ENCODE results near the gene EIF2AK2. TPM values are rescaled to one million over a fixed set of nuclear protein-coding genes. Genes with fewer than 3 reads are reported as not detected.

EIF2AK2 gene
- total RNA-seq, 1 donor from 2014 or later: 15.2 TPM

- Histone ChIP-seq H3K27ac (no peak overlapping the region), H3K27me3 (no peaks in the 10 kb centered on the region), H3K9me3 (no peaks in the 10 kb centered on the region), H3K4me1 (peaks cover 44% of the 10 kb centered on the region), H3K36me3 (peaks cover 0 to 14% of the 10 kb centered on the region in 2 donors), H3K4me3 (no peak overlapping the region)
- intact Hi-C loops (cut with DNase I): no loop called here
- TF ChIP-seq, protein P1, sequence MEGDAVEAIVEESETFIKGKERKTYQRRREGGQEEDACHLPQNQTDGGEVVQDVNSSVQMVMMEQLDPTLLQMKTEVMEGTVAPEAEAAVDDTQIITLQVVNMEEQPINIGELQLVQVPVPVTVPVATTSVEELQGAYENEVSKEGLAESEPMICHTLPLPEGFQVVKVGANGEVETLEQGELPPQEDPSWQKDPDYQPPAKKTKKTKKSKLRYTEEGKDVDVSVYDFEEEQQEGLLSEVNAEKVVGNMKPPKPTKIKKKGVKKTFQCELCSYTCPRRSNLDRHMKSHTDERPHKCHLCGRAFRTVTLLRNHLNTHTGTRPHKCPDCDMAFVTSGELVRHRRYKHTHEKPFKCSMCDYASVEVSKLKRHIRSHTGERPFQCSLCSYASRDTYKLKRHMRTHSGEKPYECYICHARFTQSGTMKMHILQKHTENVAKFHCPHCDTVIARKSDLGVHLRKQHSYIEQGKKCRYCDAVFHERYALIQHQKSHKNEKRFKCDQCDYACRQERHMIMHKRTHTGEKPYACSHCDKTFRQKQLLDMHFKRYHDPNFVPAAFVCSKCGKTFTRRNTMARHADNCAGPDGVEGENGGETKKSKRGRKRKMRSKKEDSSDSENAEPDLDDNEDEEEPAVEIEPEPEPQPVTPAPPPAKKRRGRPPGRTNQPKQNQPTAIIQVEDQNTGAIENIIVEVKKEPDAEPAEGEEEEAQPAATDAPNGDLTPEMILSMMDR (IDR thresholded peaks at IDR 0.05): no peak
- TF ChIP-seq POLR2AphosphoS5 (IDR thresholded peaks at IDR 0.05; ENCODE audit: insufficient read depth in 1 of 2, low read depth in 1 of 2) (no peak), POLR2A (IDR thresholded peaks at IDR 0.05) (no peak)
- DNase-seq (ENCODE audit: extremely low spot score in 2 of 2): no peak
Measured at GRCh38 chr2:37080689-37081088, 76.1 kb downstream of the EIF2AK2 start.

DNA sequence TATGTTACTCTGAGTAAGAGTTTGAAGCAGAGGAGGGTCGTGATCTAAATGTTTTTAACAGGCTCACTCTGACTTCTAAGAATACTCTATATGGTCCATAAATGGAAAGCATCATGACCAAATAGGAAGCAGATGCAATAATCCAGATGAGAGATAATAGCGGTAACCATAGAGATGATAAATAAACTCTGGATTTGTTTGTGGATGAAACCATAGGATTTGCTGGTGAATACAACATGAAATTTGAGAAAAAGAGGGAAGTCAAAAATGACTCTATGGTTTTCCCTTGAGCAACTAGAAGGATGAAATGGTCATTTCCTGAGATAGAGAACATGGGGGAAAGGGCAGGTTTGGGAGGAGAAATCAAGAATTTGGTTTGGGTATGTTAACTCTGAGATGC, 76.5 kb downstream of the EIF2AK2 start:
- H3K4me3 ChIP-seq: no peak overlapping the region
- intact Hi-C loops (cut with DNase I): no loop called here
- DNase-seq (ENCODE audit: extremely low spot score in 2 of 2): no peak
- H3K36me3 ChIP-seq: peaks cover 0 to 17% of the 10 kb centered on the region in 2 donors
- no peak overlapping the region for H3K27ac ChIP-seq
- no peaks in the 10 kb centered on the region for H3K9me3 ChIP-seq
- H3K4me1 ChIP-seq: peaks cover 39% of the 10 kb centered on the region
- H3K27me3 ChIP-seq: no peaks in the 10 kb centered on the region
- TF ChIP-seq, protein P1 (IDR thresholded peaks at IDR 0.05): no peak
- TF ChIP-seq POLR2A (IDR thresholded peaks at IDR 0.05) (no peak), POLR2AphosphoS5 (IDR thresholded peaks at IDR 0.05; ENCODE audit: insufficient read depth in 1 of 2, low read depth in 1 of 2) (no peak)

GRCh38 chr2:37070931-37071330, 85.8 kb downstream of the EIF2AK2 start:
- H3K9me3 ChIP-seq: no peaks in the 10 kb centered on the region
- no peaks in the 10 kb centered on the region for H3K4me1 ChIP-seq
- H3K27me3 ChIP-seq: no peaks in the 10 kb centered on the region
- no peak for DNase-seq (ENCODE audit: extremely low spot score in 2 of 2)
- no peak for TF ChIP-seq POLR2A (IDR thresholded peaks at IDR 0.05)
- intact Hi-C loops (cut with DNase I): no loop called here
- H3K4me3 ChIP-seq: no peak overlapping the region
- H3K27ac ChIP-seq: no peak overlapping the region
- H3K36me3 ChIP-seq: peaks cover 0 to 47% of the 10 kb centered on the region in 2 donors

- no peak overlapping the region for H3K27ac ChIP-seq
- no peak for DNase-seq (ENCODE audit: extremely low spot score in 2 of 2)
- intact Hi-C loops (cut with DNase I): no loop called here
- no peaks in the 10 kb centered on the region for H3K9me3 ChIP-seq
- TF ChIP-seq, protein P1 (IDR thresholded peaks at IDR 0.05): no peak
- no peak for TF ChIP-seq POLR2AphosphoS5 (IDR thresholded peaks at IDR 0.05; ENCODE audit: insufficient read depth in 1 of 2, low read depth in 1 of 2)
- no peak for TF ChIP-seq POLR2A (IDR thresholded peaks at IDR 0.05)
- H3K36me3 ChIP-seq: peaks cover 0 to 57% of the 10 kb centered on the region in 2 donors
- H3K27me3 ChIP-seq: no peaks in the 10 kb centered on the region
- H3K4me1 ChIP-seq: no peaks in the 10 kb centered on the region
- H3K4me3 ChIP-seq: no peak overlapping the region
Measured at GRCh38 chr2:37068686-37069085, 88.1 kb downstream of the EIF2AK2 start.

DNA sequence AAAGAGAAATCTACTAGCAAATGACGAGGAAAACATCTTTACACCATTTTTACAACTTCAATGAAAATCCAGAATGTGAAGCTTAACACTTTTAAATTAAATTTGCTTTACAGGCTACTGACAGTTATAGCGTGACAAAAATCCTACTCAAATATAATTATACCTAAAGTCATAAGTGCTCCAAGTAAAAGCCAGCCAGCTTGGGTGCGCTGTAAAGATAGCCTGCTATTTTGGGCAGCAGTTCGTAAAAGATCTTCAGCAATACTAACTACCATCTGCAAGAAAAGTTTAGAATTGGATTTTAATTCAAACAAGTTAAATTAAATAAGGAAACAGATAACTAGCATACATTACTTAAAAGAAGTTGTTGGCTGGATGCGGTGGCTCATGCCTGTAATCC, 95.0 kb downstream of the EIF2AK2 start:
- H3K4me3 ChIP-seq: no peak overlapping the region
- H3K27ac ChIP-seq: no peak overlapping the region
- H3K9me3 ChIP-seq: no peaks in the 10 kb centered on the region
- H3K36me3 ChIP-seq: peaks cover 0 to 89% of the 10 kb centered on the region in 2 donors
- no peaks in the 10 kb centered on the region for H3K27me3 ChIP-seq
- H3K4me1 ChIP-seq: no peaks in the 10 kb centered on the region
- intact Hi-C loops (cut with DNase I): no loop called here
- no peak for DNase-seq (ENCODE audit: extremely low spot score in 2 of 2)
- no peak for TF ChIP-seq POLR2A (IDR thresholded peaks at IDR 0.05)
- TF ChIP-seq, protein P1 (IDR thresholded peaks at IDR 0.05): no peak
- TF ChIP-seq POLR2AphosphoS5 (IDR thresholded peaks at IDR 0.05; ENCODE audit: insufficient read depth in 1 of 2, low read depth in 1 of 2): no peak
